D721Med (cell line): ENCODE data around the gene TPX2.

Source experiments
- DNase-seq: peaks from one replicate; pipeline ENCODE4 v3.0.0; 2011; ENCODE audit warnings: low spot score; ENCODE audit not compliant: insufficient read length
- FAIRE-seq: peaks from 2 replicates; lab custom pipeline; 2011; peaks lifted over from hg19 to GRCh38; lab: Jason Lieb, UNC
- TF ChIP-seq, protein P1 (sequence below): IDR thresholded peaks from 2 replicates; pipeline ENCODE4 v1.5.1; 2012; ENCODE audit warnings: mild to moderate bottlenecking, control low read depth; ENCODE audit not compliant: insufficient read depth; ENCODE audit errors: missing control alignments

The TPX2 gene

DNA sequence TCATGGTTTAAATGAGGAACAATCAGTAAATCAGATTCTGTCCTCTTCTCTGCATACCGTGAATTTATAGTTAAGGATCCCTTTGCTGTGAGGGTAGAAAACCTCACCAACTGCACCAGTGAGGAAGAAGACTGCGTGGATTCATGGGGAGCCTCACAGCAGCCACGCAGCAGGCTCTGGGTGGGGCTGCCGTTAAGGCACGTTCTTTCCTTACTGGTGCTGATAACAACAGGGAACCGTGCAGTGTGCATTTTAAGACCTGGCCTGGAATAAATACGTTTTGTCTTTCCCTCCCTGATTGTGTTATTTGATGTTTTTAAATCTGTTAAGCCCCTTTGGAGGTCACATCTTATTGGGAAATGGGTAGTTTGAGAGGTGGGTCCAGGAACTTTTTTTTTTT lies 62.4 kb downstream of the TPX2 start:
- DNase-seq (no peak), FAIRE-seq (no peak)
- TF ChIP-seq, protein P1, sequence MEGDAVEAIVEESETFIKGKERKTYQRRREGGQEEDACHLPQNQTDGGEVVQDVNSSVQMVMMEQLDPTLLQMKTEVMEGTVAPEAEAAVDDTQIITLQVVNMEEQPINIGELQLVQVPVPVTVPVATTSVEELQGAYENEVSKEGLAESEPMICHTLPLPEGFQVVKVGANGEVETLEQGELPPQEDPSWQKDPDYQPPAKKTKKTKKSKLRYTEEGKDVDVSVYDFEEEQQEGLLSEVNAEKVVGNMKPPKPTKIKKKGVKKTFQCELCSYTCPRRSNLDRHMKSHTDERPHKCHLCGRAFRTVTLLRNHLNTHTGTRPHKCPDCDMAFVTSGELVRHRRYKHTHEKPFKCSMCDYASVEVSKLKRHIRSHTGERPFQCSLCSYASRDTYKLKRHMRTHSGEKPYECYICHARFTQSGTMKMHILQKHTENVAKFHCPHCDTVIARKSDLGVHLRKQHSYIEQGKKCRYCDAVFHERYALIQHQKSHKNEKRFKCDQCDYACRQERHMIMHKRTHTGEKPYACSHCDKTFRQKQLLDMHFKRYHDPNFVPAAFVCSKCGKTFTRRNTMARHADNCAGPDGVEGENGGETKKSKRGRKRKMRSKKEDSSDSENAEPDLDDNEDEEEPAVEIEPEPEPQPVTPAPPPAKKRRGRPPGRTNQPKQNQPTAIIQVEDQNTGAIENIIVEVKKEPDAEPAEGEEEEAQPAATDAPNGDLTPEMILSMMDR: no peak

DNA sequence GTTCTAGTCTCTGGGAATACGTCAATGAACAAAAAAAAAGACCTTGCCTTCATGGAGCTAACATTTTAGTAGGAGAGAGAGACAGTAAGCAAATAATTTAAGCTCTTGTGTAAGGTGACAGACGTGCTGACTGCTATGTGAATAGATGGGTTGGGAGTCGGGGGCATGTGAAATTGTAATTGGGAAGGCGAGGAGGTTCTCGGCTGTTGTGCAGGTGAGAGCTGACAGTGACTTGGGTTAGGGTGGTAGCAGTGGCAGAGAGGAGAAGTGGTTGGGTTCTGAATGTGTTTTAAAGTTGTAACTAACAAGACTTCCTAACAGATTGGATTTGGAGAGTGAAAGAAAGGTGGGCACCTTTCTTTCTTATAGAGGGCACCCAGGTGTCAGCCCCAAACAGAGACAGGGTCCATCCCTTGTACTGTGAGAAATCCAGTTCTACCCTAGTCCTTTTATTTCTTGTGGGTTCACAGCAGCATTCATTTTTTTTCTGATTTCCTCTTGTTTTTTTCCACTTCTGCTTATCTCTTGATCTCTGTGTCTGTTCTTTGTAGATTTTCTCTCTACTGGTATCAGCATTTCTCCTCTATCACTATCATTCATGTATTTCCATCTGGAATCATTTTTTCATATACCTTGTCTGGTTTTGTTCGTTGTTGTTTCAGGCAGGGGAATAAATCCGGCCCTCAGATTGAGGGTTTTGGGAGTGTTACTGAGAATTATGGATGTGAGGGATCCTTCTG lies 64.6 kb downstream of the TPX2 start:
- TF ChIP-seq, protein P1: no peak
- DNase-seq (no peak), FAIRE-seq (no peak)

DNA sequence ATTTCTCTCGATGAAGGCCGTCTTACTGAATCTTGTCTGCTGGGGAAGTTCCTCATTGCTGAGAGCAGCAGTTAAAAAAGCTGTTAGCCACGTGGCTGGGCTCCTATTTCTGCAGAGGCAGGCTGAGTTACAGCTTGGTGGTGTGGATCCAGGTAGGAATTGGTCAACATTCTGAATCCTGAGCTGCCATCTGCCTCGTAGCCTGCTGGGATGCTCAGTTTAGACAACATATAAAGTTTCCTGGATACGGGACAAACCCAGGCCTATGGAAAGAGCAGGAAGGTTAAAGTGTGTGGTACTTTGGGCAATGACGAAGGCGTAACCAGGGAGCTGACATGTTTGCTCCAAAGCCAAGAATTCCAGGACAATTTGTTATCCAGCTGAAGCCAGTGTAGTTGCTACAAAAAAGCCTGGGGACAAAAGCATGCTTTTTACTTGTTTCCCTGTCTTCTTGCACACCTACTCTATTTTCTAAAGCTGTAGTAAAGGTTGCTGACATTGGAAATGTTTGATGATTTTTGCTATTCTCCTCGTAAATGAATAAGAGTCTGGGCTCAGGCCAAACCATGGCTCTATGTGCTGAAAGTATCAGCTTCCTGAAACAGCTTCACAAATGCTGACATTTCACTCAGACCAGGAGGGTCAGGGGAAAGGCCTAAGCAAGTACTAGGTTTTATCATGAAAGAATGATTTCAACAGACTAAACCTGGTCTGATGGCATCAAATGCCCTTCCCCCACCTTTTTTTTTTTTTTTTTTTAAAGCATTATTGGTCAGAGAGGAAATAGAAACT lies 67.7 kb downstream of the TPX2 start:
- FAIRE-seq (no peak), DNase-seq (no peak)
- TF ChIP-seq, protein P1: no peak

DNA sequence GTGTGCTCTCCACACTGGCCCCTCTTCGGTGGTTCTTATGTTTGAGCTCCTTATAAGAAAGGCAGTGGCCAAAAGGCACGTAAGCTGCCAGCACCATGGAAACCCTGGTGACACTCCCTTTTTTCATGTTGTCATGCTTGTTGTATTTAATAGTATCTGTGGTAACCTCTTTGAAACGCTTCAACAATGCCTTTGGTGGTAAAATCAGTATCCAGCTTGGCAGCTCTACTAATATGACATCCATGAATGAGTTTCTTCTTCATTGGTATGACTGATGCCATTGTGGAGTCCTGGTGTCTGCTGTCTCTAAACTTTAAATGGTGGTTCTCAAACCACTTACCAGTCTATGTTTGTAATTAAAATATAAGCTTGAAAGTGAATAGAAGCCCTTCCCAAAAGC lies 69.4 kb downstream of the TPX2 start:
- DNase-seq (no peak), FAIRE-seq (no peak)
- TF ChIP-seq, protein P1: no peak

DNA sequence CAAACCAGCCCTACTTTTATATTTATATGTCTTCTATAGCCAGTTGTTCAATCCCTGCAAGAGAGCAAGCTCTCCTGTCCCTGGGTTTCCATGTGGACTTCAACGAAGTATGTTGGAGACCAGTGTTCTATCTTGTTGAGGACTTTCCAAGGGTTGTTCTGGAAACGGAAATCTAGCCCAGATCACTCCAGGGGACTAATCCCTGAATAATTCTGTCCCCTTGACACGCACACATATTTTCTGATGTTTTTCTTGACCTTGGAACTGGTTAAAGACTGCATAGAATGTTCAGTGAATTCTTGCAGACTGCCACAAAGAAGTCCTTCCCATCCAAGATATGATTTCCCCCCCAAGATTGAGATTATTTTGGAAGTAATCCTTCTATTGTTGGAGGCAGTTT lies 70.6 kb downstream of the TPX2 start:
- DNase-seq: no peak
- FAIRE-seq: no peak
- TF ChIP-seq, protein P1: no peak

DNA sequence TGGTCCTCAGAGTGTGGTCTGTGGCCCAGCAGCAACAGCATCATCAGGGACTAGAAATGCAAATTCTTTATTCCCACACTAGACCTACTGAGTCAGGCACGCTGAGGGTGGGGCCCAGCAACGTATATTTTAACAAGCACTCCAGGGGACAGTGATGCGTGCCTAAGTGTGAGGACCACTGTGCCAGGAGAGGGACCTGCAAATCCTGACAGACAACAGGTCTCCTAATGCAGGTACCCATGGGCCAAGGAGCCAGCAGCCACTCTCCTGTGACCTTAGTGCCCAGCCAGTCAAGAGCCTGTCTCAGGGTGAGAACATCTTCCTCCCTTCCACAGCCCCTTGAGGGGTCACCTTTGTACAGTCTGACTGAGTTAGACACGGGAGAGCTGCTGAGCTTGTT lies 72.1 kb downstream of the TPX2 start:
- TF ChIP-seq, protein P1: no peak
- FAIRE-seq (no peak), DNase-seq (no peak)
